Gastrocnemius medialis (tissue), 4 donors: ENCODE data around the gene ADAM12.

Experiments used
- POLR2A ChIP-seq, 2 donors: fragments of 450-650 bp; IDR thresholded peaks; one replicate each; pipeline ENCODE4 v1.6.1; 2017; ENCODE audit warnings: antibody characterized with exemption in 2 of 2, mild to moderate bottlenecking in 2 of 2, moderate library complexity in 2 of 2
- TF ChIP-seq, protein P1 (sequence below), 5 experiments: fragments of 450-650 bp in 3 of 5; fragments of 200-600 bp in 2 of 5; sonication (generic) in 2 of 5; IDR thresholded peaks in 4 of 5; conservative IDR thresholded peaks in 1 of 5; 1 replicate in 4 of 5; 2 replicates in 1 of 5; pipeline ENCODE4 v1.5.1; 2016 to 2019; ENCODE audit warnings: antibody characterized with exemption in 5 of 5, mild to moderate bottlenecking in 3 of 5, moderate library complexity in 3 of 5

DNA sequence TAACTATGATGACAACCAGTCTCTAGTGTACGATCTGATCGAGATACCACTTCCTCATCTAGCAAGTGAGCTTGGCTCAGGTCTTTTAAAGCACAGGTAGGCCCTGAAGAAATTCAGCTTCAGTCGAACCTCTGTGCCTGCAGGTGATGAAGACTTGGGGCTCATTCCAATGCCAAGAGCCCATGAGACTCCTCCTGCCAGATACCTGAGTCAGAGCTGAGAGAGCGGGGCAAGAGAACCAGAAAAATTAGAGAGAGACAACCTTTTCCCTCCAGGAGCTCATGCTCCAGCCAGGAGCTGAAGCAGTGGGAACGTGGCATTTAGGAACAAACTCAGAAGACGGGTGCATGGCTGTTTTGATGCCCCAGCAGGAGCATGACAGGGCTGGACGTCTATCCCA lies 259.3 kb downstream of the ADAM12 start:
- TF ChIP-seq, protein P1, sequence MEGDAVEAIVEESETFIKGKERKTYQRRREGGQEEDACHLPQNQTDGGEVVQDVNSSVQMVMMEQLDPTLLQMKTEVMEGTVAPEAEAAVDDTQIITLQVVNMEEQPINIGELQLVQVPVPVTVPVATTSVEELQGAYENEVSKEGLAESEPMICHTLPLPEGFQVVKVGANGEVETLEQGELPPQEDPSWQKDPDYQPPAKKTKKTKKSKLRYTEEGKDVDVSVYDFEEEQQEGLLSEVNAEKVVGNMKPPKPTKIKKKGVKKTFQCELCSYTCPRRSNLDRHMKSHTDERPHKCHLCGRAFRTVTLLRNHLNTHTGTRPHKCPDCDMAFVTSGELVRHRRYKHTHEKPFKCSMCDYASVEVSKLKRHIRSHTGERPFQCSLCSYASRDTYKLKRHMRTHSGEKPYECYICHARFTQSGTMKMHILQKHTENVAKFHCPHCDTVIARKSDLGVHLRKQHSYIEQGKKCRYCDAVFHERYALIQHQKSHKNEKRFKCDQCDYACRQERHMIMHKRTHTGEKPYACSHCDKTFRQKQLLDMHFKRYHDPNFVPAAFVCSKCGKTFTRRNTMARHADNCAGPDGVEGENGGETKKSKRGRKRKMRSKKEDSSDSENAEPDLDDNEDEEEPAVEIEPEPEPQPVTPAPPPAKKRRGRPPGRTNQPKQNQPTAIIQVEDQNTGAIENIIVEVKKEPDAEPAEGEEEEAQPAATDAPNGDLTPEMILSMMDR (IDR thresholded peaks at IDR 0.05 in 4 of 5, conservative IDR thresholded peaks at IDR 0.05 in 1 of 5): no peak
- no peak for TF ChIP-seq POLR2A (IDR thresholded peaks at IDR 0.05)
